HuH-7.5 (cell line): ENCODE measurements around the gene CLEC19A.

Experiments used
- DNase-seq: peaks from one replicate; pipeline ENCODE4 v3.0.0; 2011; ENCODE audit warnings: low spot score

Gene CLEC19A

DNA sequence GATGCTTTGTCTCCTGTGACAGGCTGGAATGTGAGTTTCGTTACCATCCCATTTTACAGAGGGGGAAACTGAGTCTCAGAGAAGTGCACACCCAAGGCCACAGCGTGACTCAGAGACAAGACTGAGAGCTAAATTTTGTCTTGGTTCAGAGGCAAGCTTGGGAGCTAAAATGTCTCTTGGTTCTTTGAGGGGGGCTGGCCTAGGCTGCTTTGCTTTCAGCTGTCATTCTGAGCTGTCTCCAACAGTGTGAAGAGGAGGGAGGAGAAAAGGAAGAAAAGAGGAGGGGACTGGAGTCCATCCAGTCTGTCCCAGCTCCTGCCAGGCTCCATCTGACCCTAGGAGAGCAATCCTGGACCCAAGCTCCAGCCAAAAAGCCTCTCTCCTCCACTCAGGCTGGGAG, at the start of gene CLEC19A:
TSS of gene CLEC19A (plus strand) at position 301 of the 400 bp plus-strand sequence. CDS start 121 bp downstream, outside the sequence.
- DNase-seq, result no peak

DNA sequence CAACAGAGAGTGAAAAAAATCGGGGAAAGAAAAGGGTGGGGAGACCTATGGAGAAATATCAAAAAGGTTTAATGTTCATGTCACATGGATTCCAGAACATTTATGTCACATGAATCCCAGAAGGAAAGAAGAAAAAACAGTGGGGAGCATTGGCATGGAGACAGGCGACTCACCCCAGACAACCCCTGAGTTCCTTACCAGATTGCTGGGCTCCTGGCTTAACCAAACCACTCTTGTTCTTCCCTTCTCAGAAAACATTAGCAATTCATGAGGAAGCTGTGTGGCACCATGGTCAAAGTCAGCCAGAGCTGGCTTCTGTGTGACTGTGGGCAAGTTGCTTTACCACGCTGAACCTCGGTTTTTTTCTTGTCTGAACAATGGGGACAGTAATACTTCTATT, 49.6 kb upstream of the CLEC19A start:
- DNase-seq, result no peak

DNA sequence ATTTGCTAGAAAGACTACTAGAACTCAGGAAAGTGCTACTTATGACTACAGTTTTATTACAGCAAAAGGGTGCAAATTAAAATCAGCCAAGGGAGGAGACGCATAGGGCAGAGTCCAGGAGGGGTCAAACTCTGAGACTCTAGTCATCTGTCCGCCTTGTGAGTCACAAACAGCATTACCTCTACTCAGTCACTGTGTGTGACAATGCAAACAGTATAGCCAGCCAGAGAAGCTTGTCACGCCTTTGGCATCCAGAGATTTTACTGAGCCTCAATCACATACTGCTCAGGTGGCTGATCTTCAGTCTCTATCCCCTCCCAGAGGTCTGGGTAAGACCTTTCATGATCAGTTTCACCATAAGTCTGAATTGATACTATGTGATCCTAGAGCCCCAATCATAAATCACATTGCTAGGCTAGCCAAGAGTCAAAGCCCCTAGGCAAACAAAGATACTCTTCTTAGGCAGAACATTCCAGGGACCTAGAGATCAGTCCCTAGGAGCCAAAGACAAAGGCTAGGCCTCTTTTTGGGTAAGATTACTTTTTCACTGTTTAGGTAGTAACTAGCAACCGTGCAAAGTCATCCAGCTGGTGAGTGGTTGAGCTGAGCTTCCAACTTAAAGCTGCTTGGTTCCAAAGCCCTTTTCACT, 48.8 kb upstream of the CLEC19A start:
- peak; percentile 25 for DNase-seq

DNA sequence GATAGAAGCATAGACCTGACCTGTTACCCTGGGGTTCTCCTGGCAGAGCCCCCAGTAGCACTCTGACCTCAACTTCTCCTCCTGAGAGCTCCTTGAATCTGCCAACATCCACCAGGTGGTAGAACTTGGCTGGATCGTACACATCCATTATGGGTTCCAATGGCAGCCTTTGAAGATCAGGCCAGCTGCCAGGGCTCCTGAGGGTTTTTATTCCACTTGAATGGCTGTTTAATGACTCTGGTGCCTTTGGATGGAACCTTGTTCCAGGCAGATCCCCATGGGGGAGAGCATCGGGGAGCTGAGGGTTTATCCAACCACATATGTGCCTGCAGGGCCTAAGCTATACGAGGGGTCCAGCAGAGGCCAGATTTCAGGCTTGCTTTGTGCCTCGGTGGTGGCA, 47.1 kb upstream of the CLEC19A start:
- no peak for DNase-seq

DNA sequence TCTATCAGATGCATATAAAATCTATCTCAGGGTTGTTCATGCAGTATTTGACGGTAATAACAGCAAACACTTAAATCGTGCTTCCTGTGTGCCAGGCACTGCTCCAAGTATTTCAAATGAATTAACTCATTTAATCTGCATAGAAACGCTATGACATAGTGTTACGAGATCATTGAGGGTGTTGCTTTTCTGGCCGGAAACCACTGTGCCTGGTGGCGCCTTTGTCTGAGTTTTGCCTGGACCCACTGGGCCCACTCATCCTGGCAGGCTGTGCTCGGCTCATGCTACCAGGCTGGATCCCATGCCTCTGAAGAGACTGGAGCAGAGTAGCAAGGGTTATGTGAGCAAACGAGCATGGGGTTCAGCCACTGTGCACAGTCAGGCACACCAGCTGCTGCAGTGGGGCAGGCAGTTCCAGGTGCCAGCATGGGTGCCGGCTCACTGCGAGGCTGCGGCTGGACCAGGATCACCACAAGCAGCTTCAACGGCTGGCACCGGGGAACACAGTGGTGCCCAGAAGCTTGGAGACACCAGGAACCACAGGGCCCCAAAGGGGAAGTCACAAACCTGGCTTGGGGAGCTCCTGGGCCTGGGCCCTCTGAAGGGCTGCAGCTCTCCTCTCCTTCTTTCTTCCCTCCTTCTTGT, 45.9 kb upstream of the CLEC19A start:
- no peak for DNase-seq

DNA sequence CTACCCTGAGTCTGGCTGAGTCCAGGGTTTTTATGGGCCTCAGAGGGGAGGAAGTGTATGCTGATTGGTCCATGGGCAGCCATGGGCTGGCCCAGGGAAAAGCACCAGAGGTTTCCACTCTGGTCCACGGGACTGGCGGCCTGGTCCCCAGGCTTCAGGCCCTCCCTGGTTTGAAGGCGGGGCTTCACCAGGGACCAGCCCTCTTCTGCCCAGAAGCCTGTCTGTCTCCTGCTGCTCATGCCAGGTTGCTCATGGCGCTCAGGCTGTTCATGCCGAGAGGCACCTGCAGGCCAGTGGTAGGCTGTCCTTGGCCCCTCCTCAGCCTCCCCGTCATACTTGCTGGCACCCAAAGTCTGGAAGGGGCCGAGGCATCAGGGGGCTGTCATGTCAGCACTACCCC, 45.0 kb upstream of the CLEC19A start:
- DNase-seq, result no peak

DNA sequence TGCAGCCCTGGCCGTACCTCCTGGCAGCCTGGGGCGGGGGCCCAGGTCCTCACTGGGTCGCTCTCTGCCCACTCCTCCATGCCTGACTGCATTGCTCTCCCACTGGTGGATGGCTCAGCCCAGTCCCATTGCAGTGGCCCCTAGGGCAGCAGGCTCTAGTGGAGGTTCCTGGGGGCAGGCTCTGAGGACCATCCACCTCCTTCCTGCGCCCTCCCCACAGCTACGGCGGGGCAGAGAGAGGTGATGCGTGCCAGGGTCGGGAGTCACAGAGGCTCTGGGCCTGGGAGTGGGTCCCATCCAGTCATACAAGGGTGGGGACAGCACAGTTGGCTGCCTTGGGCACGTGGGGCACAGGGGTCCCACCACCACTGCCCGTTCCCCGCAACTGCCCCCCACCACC, 44.0 kb upstream of the CLEC19A start:
- no peak for DNase-seq

DNA sequence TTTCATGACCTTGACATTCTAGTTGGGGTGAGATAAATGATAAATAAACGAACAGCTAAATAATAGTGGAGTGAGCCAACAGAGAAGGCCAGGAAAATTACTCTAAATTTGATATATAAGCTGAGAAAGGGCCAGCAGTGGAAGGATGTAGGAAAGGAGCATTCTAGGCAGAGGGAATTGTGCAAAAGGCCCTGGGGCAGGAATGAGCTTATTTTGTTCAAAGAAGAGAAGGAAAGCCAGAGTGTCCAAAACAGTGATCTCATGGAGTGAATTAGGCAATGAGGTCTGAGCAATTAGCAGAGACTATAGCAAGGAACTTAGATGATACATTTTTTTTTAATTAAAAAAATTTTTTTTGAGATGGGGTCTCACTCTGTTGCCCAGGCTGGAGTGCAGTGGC, 43.3 kb upstream of the CLEC19A start:
- DNase-seq, result no peak

DNA sequence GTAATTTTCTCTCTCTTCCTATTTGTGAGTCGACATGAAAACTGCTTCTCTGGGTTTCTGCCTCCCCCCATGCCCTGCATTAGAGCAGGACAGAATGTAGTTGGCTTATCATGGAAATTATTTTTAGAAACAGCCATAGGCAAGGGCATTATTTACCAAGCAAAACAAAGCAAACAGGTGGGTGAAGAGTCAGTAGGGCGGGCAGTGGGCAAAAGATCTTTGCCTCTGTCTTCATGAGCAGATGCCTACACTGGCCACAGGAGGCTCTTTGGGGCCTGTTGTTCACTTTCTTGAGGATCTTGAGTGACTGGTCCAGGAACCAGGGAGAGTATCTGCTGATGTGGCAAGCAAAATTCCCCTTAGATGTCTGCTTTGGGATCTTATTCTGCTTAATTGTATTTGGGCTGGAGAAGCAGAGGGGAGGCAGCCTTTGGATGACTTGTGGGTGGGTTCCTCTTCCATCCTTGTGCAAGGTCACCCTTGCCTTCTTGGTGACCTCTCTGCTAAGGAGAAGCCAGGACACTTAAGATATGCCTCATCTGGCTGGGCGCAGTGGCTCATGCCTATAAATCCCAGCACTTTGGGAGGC, 42.5 kb upstream of the CLEC19A start:
- no peak for DNase-seq

DNA sequence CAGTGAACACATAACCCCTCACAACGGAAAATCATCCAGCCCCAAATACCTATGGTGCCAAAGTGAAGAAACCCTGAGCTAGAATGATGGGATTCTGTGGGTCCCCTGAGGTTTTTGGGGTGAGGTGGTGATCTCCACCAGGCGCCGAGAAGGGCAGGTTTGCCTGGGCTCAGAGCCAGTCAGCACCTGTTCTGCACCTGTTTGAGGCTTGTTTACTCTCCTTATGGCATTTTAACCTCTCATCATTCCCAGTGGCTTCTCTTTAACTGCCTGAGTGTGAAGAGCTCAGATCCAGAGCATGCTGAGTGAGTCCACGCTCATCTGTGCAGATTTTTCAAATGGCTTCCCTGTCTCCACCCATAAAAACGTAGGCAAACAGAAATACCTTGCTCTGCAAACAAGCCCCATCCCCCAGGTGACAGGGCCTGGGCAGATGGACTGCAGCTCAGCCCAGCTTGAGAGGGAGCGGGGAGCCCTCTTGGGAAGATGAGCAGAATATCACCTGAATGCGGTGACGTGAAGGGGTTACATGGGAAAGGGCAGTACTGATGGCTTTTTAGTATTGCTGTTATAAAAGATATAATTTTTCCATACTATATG, 40.1 kb upstream of the CLEC19A start:
- DNase-seq, result no peak

DNA sequence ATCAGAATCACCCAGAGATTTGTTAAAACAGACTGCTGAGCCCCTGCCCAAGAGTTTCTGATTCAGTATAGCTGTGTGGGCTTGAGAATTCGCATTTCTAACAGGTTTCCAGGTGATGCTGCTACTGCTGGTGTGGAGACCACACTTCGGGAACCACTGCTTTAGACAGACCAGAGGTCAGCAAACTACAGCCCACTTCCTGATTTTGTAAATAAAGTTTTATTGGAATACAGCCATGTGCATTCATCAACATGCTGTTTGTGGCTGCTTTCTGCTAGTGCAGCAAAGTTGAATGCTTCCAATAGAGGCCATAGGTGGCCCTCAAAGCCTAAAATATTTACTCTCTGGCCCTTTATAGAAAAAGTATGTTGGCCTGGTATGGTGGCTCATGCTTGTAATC, 32.6 kb upstream of the CLEC19A start:
- no peak for DNase-seq

DNA sequence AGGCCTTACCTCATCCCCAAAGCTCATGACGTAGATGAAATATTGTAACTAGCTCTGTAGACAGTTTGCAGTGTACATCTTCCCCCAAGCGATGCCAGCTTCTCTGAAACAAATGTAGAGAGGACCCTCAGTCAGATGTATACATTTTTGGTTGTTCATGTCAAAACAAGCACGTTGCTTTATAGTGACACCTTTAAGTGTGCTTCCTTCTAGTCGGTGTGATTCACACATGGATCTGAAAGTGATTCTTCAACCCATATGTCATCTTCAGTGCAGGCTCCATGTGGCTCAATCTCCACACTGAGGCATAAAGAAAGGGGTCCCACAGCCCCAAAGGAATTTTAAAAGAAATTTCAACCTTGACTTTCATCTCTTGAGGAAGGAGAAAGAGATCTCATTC, 30.9 kb upstream of the CLEC19A start:
- no peak for DNase-seq

DNA sequence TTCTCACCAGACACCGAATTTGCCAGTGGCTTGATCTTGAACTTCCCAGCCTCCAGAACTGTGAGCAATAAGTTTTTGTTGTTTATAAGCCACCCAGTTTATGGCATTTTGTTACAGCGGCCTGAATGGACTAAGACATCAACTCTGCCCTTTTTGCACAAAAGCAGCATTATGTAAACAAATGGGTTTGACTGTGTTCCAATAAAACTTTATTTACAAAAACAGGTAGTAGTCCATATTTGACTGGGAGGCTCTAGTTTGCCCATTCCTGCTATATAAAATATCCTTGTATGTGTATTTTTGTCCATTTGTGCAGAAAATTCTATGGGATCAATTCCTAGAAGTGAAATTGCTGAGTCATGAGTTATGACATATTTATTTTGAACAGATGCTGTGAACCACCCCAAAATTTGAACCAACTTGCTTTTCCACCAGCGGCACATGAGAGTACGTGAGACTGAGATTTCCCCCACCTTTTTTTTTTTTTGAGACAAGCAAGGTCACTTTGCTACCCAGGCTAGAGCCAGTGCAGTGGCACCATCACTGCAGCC, 21.3 kb upstream of the CLEC19A start:
- no peak for DNase-seq

DNA sequence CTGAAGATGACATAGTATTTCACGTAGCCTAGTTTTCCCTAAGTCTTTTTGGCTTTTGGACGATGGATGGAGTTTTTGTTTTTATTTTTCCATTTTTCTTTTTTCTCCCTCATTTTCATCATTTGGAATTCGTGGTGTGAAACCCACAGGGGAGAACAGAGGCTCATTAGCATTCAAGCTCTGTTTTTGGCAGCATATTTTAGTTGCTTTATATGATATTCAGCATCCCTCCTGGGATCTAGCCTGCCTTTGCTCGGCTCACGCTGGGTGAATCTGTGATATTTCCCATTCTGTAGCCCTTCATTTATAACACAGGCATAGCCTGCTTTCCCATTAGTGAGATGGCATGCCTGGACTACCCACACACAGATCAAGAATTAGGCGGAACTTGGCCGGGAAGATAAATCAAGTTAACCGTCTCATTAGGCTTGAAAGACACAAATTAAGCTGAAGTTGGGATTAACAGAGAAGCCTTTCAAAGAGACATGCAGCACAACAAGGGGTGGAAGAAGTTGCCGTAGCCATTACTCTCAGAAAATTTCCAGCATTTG, 20.1 kb upstream of the CLEC19A start:
- no peak for DNase-seq

DNA sequence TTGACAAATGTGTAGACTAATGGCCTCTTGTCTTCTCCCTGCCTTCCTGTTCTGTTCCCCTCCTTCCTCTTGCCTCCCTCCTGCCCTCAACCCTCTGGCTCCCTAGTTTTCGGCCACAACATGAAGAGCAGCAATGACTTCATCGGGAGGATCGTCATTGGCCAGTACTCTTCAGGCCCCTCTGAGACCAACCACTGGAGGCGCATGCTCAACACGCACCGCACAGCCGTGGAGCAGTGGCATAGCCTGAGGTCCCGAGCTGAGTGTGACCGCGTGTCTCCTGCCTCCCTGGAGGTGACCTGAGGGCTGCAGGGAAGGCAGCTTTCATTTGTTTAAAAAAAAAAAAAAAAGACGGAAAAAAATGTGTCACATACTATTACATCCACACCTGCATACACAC, 18.8 kb upstream of the CLEC19A start:
- no peak for DNase-seq

DNA sequence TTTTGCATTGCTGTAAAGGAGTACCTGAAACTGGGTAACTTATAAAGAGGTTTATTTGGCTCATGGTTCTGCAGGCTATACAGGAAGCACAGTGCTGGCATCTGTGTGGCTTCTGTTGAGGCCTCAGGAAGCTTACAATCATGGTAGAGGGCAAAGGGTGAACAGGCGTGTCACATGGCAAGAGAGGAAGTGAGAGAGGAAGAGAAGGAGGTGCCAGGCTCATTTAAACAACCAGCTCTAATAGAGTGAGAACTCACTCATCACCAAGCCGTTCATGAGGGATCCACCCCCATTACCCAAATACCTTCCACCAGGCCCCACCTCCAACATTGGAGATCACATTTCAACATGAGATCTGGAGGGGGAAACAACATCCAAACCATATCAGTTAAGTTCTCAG, 16.4 kb upstream of the CLEC19A start:
- no peak for DNase-seq

DNA sequence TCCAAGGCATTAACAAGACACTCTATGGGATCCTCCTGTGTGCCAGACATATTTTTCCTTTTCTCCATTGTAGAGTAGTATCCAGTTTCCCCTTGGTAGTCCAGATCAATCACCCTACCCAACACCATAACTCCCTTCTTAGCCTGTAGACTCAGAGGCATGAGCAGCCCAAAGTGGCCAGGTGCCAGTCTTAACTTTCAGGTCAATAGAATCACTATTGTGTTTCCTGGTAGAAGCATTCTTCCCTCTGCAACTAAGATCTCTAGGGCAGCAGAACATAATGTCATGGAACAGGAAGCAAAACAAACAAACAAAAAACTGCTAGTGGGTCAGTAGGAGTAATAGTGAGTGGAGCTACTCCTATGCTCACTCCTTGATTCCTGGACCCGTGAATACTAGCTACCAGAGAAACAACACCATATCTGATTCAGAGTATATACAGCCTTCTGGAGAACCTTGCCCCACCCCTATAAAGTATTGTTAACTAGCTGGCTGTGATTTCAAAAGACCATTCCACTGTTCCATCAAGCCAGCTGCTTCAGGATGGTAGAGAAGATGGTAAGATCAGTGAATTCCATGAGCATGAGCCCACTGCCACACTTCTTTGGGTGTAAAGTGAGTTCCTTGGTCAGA, 11.2 kb upstream of the CLEC19A start:
- DNase-seq, result no peak

DNA sequence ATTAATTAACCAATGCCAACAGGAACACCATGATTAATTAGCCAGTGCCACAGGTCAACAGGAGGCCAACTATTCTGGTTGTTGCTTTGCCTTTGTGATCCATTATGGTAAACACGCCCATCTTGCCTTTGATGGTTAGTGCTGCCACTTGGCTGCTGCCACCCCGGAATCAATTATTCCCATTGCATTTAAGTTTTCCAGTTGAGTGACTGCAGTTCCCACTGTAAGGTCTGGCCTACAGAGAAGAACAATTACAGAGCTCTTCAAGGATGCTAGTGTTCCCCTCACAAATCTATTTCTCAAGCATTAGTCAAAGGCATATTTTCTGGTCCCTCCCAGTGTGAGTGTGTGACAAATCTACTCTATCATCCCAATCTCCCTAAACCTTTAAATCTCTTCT, 7.1 kb upstream of the CLEC19A start:
- DNase-seq, result no peak

DNA sequence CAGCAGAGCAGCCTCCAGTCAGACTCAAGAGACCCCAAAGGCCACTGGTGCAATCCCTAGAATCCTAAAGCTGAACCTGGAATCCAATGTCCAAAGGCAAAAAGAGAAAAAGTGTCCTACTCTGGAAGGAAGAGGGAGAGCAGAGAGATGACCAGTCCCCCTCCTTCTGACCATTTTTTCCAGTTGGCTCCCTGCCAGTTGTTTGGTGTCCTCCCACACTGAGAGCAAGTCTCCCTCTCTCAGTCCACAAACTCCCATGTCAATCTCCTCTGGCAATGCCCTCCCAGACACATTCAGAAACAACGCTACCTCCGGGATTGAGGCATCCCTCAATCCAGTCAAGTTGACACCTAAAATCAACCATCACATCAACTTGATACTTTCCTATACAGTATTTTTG, 4.3 kb upstream of the CLEC19A start:
- no peak for DNase-seq

DNA sequence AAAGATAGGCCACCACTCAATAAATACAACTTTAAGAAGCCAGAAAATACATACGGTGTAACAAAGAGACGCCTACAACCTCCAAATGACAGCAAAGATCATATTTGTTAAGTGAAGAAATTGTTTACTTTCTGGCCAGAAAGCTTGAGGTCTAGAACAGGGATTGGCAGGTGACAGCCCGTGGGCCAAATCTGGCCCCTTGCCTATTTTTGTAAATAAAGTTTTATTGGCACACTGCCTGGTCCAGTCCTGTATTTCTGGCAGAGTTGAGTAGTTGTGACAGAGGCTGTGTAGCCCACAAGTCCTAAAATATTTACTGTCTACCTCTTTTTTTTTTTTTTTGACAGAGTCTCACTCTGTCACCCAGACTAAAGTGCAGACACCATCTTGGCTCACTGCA, 3.4 kb upstream of the CLEC19A start:
- no peak for DNase-seq

DNA sequence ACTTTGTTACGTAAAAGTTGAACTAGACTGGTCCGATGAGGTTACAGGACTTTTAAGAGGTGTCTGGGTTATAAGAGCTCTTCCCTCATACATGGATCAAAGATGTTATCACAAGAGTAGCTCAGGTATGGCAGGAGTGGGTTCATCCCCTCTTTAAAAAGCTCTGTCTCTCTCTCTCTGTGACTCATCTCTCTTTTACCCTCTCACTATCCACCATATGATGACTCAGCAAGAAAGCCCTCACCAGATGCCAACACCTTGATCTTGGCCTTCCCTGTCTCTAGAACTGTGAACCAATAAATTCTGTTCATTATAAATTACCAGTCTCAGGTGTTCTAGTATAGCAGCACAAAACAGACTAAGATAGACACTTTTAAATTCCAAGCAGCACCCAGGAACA, 1.9 kb upstream of the CLEC19A start:
- DNase-seq, result no peak

DNA sequence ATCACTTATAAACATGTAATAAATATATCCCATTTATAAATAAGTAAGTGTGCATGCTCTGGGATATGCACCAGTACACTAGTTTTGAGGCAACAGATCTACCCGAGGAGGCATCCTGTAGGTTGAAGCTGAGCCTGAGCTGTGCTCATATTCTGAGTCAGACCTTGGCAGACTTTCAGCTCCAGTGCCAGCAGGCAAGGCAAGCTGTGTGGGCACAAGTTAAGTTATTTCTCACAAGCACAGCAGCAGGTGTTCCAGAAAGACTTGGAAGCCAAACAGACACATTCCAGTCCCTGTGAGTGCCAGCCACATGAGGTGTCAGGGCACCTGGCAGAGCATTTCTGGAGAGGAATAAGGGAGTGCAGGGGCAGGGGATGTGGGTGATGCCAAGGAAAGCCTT, 1.3 kb upstream of the CLEC19A start:
- no peak for DNase-seq
